WTC11 (cell line): Measurements from ENCODE around the gene PRKCQ. TPM values are rescaled to one million over a fixed set of nuclear protein-coding genes. Genes with fewer than 3 reads are reported as not detected.

ENCODE experiments used
- ATAC-seq: fragments of 200-7000 bp; cut with Tn5 transposase; 2 replicates; pipeline ENCODE4 v1.10.0; 2021; ENCODE audit warnings: mild to moderate bottlenecking, moderate library complexity
- CTCF ChIA-PET: fragments of 300-600 bp; sonication (Branson Sonifier 250); formaldehyde crosslinking; loops from one replicate; lab custom pipeline; 2021; ENCODE audit warnings: antibody characterized with exemption; lab: Charles Lee
- POLR2A ChIA-PET: fragments of 350-600 bp; sonication (Branson Sonifier 250); formaldehyde crosslinking; loops from one replicate; lab custom pipeline; 2021; ENCODE audit warnings: antibody characterized with exemption; lab: Charles Lee
- DNase-seq: peaks from one replicate; pipeline ENCODE4 v3.0.0; 2021; ENCODE audit warnings: low spot score
- H3K27ac Mint-ChIP-seq: 2 replicates; pipeline ENCODE4 v1.8.0; 2021; ENCODE audit warnings: mixed read lengths
- H3K27me3 Mint-ChIP-seq: 2 replicates; pipeline ENCODE4 v1.8.0; 2021; ENCODE audit warnings: low read depth, mild to moderate bottlenecking, moderate library complexity, mixed read lengths
- H3K36me3 Mint-ChIP-seq: 2 replicates; pipeline ENCODE4 v1.8.0; 2021; ENCODE audit warnings: mixed read lengths
- H3K4me1 Mint-ChIP-seq: 2 replicates; pipeline ENCODE4 v1.8.0; 2022; ENCODE audit warnings: mixed read lengths
- H3K4me3 Mint-ChIP-seq: 2 replicates; pipeline ENCODE4 v1.8.0; 2021; ENCODE audit warnings: mild to moderate bottlenecking, moderate library complexity, mixed read lengths
- H3K9me3 Mint-ChIP-seq: 2 replicates; pipeline ENCODE4 v1.8.0; 2021; ENCODE audit warnings: mixed read lengths
- AR ChIP-seq: fragments of 250-450 bp; sonication (Bioruptor Pico); IDR thresholded peaks from 2 replicates; pipeline ENCODE4 v1.9.0; 2021; ENCODE audit warnings: mild to moderate bottlenecking
- ARID4B ChIP-seq: sonication (generic); formaldehyde crosslinking; IDR thresholded peaks from 2 replicates; pipeline ENCODE4 v1.8.0; 2023; ENCODE audit warnings: missing genetic modification reagents, mild to moderate bottlenecking, borderline replicate concordance
- ATF6 ChIP-seq: sonication (generic); formaldehyde crosslinking; IDR thresholded peaks from 2 replicates; pipeline ENCODE4 v1.8.1; 2023; ENCODE audit warnings: mild to moderate bottlenecking, missing genetic modification reagents
- CREB1 ChIP-seq: sonication (generic); formaldehyde crosslinking; IDR thresholded peaks from 2 replicates; pipeline ENCODE4 v1.8.0; 2023; ENCODE audit warnings: mild to moderate bottlenecking, missing genetic modification reagents
- CTCF ChIP-seq: fragments of 200-600 bp; IDR thresholded peaks from 2 replicates; pipeline ENCODE4 v1.8.0; 2022; ENCODE audit warnings: antibody characterized with exemption
- IRF1 ChIP-seq: sonication (generic); formaldehyde crosslinking; IDR thresholded peaks from 2 replicates; pipeline ENCODE4 v1.8.0; 2023; ENCODE audit warnings: missing genetic modification reagents
- KAT7 ChIP-seq: sonication (generic); formaldehyde crosslinking; IDR thresholded peaks from 2 replicates; pipeline ENCODE4 v1.8.1; 2023; ENCODE audit warnings: missing genetic modification reagents, mild to moderate bottlenecking, borderline replicate concordance
- MLX ChIP-seq: sonication (generic); formaldehyde crosslinking; IDR thresholded peaks from 2 replicates; pipeline ENCODE4 v1.8.1; 2023; ENCODE audit warnings: mild to moderate bottlenecking, missing genetic modification reagents, moderate library complexity
- NR1H2 ChIP-seq: sonication (generic); formaldehyde crosslinking; IDR thresholded peaks from 2 replicates; pipeline ENCODE4 v1.9.0; 2021; ENCODE audit warnings: mild to moderate bottlenecking, moderate library complexity, missing genetic modification reagents
- PRDM15 ChIP-seq: sonication (generic); formaldehyde crosslinking; IDR thresholded peaks from 2 replicates; pipeline ENCODE4 v1.8.0; 2022; ENCODE audit warnings: missing genetic modification reagents
- USF1 ChIP-seq: sonication (generic); formaldehyde crosslinking; IDR thresholded peaks from 2 replicates; pipeline ENCODE4 v1.8.0; 2022; ENCODE audit warnings: mild to moderate bottlenecking, missing genetic modification reagents
- ZBTB21 ChIP-seq: sonication (generic); formaldehyde crosslinking; IDR thresholded peaks from 2 replicates; pipeline ENCODE4 v1.8.1; 2023; ENCODE audit warnings: mild to moderate bottlenecking, missing genetic modification reagents, borderline replicate concordance
- ZNF416 ChIP-seq: fragments of 250-450 bp; sonication (Bioruptor Pico); IDR thresholded peaks from 2 replicates; pipeline ENCODE4 v1.9.0; 2021; ENCODE audit warnings: mild to moderate bottlenecking, inconsistent platforms
- ZNF512 ChIP-seq: sonication (generic); formaldehyde crosslinking; IDR thresholded peaks from 2 replicates; pipeline ENCODE4 v1.8.1; 2022; ENCODE audit warnings: missing genetic modification reagents, borderline replicate concordance
- total RNA-seq: library from RNA; stranded (reverse); gene quantifications from 3 replicates; pipeline ENCODE4 v1.2.3, GENCODE V29; 2021

PRKCQ gene
- total RNA-seq, 1 experiment from 2014 or later, result 8.7 TPM

- TF ChIP-seq MLX (no peak), KAT7 (CRISPR knock-in tag) (no peak), ZBTB21 (CRISPR knock-in tag) (no peak), PRDM15 (no peak), CTCF (no peak), CREB1 (CRISPR knock-in tag) (no peak), USF1 (CRISPR knock-in tag) (no peak), ARID4B (no peak), ZNF416 (CRISPR knock-in tag) (no peak)
Measured at GRCh38 chr10:6507311-6507710, 72.8 kb downstream of the PRKCQ start (continued).

GRCh38 chr10:6505300-6505699 is 74.8 kb downstream of the PRKCQ start:
- ChIA-PET POLR2A (no interaction called here), CTCF (interaction anchor here (0.8 kb wide), 1 partner anchor 104 kb away, joined by 4 read pairs; no protein-coding TSS in a partner anchor)
- no peak overlapping the region for H3K27ac Mint-ChIP-seq
- H3K36me3 Mint-ChIP-seq, result no peaks in the 10 kb centered on the region; the same call in 1 of the 2 replicates
- TF ChIP-seq ATF6 (CRISPR knock-in tag) (no peak), IRF1 (CRISPR knock-in tag) (no peak), NR1H2 (no peak), ZNF512 (CRISPR knock-in tag) (peak; percentile 17; the same call in 1 of the 2 replicates), AR (CRISPR knock-in tag) (no peak)
- no peaks in the 10 kb centered on the region; the same call in 1 of the 2 replicates for H3K4me1 Mint-ChIP-seq
- H3K9me3 Mint-ChIP-seq, result no peaks in the 10 kb centered on the region
- H3K4me3 Mint-ChIP-seq, result no peak overlapping the region
- DNase-seq, result no peak
- no peaks in the 10 kb centered on the region for H3K27me3 Mint-ChIP-seq
- ATAC-seq, result no peak
